Measurements from ENCODE around the gene TARDBP. TPM values are rescaled to one million over a fixed set of nuclear protein-coding genes. Genes with fewer than 3 reads are reported as not detected.
A peak's percentile ranks its signal among the peaks of the same experiment; 100 is the strongest.
"Not testable (repeated sequence)": the region's sequence is repeated elsewhere in the genome, so short reads cannot be mapped to it uniquely, and the experiment has no call there.

The TARDBP gene
- total and polyA plus RNA-seq, 5 donors from 2014 or later: 65.1 to 132 (median 79.3) TPM

- Mint-ChIP-seq H3K27ac (no peak overlapping the region), H3K4me1 (no peaks in the 10 kb centered on the region), H3K4me3 (no peak overlapping the region), H3K9me3 (peaks cover 0 to 1% (median 0%) of the 10 kb centered on the region in 7 donors), H3K36me3 (no peaks in the 10 kb centered on the region), H3K27me3 (peaks cover 14% of the 10 kb centered on the region)
- Histone ChIP-seq H3K36me3 (ENCODE audit: control insufficient read depth, insufficient read depth, low read length) (no peaks in the 10 kb centered on the region), H3K4me1 (ENCODE audit: control insufficient read depth, insufficient read depth, low read length, poor library complexity, severe bottlenecking) (no peaks in the 10 kb centered on the region), H3K4me3 (ENCODE audit: low read depth, low read length) (no peak overlapping the region), H3K27ac (ENCODE audit: insufficient read depth, low read length, poor library complexity, severe bottlenecking) (no peak overlapping the region), H3K27me3 (ENCODE audit: control insufficient read depth, insufficient read depth, low read length) (no peaks in the 10 kb centered on the region), H3K9me3 (ENCODE audit: control insufficient read depth in 2 of 2, low read length in 2 of 2) (no peaks in the 10 kb centered on the region)
- no peak for DNase-seq
- no peak for ATAC-seq (ENCODE audit: low read depth in 2 of 2)
These were observed 24.5 kb upstream of the TARDBP start for GRCh38 chr1:10987840-10988417.

GRCh38 chr1:10989095-10989494 lies 23.4 kb upstream of the TARDBP start:
- no peaks in the 10 kb centered on the region for H3K9me3 ChIP-seq (ENCODE audit: control insufficient read depth in 2 of 2, low read length in 2 of 2)
- Mint-ChIP-seq H3K36me3 (no peaks in the 10 kb centered on the region), H3K4me3 (no peak overlapping the region), H3K9me3 (peaks cover 0 to 1% (median 0%) of the 10 kb centered on the region in 7 donors), H3K27me3 (peaks cover 13% of the 10 kb centered on the region), H3K27ac (no peak overlapping the region), H3K4me1 (no peaks in the 10 kb centered on the region)
- no peaks in the 10 kb centered on the region for H3K36me3 ChIP-seq (ENCODE audit: control insufficient read depth, insufficient read depth, low read length)
- no peak for DNase-seq
- no peaks in the 10 kb centered on the region for H3K27me3 ChIP-seq (ENCODE audit: control insufficient read depth, insufficient read depth, low read length)
- no peak for ATAC-seq (ENCODE audit: low read depth in 2 of 2)
- no peak overlapping the region for H3K27ac ChIP-seq (ENCODE audit: insufficient read depth, low read length, poor library complexity, severe bottlenecking)
- H3K4me1 ChIP-seq (ENCODE audit: control insufficient read depth, insufficient read depth, low read length, poor library complexity, severe bottlenecking): no peaks in the 10 kb centered on the region
- no peak overlapping the region for H3K4me3 ChIP-seq (ENCODE audit: low read depth, low read length)

GRCh38 chr1:10989920-10990516 lies 22.4 kb upstream of the TARDBP start:
- not testable (repeated sequence) for H3K27me3 ChIP-seq (ENCODE audit: control insufficient read depth, insufficient read depth, low read length); H3K4me3 ChIP-seq (ENCODE audit: low read depth, low read length); ATAC-seq (ENCODE audit: low read depth in 2 of 2); H3K27ac ChIP-seq (ENCODE audit: insufficient read depth, low read length, poor library complexity, severe bottlenecking); H3K27me3 Mint-ChIP-seq; H3K9me3 ChIP-seq (ENCODE audit: control insufficient read depth in 2 of 2, low read length in 2 of 2); H3K27ac Mint-ChIP-seq; H3K36me3 ChIP-seq (ENCODE audit: control insufficient read depth, insufficient read depth, low read length); H3K36me3 Mint-ChIP-seq; H3K4me1 Mint-ChIP-seq; H3K4me3 Mint-ChIP-seq; H3K4me1 ChIP-seq (ENCODE audit: control insufficient read depth, insufficient read depth, low read length, poor library complexity, severe bottlenecking); DNase-seq; H3K9me3 Mint-ChIP-seq

GRCh38 chr1:10990828-10991227 lies 21.6 kb upstream of the TARDBP start:
- no peaks in the 10 kb centered on the region for H3K36me3 Mint-ChIP-seq
- Histone ChIP-seq H3K27ac (ENCODE audit: insufficient read depth, low read length, poor library complexity, severe bottlenecking) (no peak overlapping the region), H3K4me3 (ENCODE audit: low read depth, low read length) (no peak overlapping the region), H3K4me1 (ENCODE audit: control insufficient read depth, insufficient read depth, low read length, poor library complexity, severe bottlenecking) (no peaks in the 10 kb centered on the region), H3K27me3 (ENCODE audit: control insufficient read depth, insufficient read depth, low read length) (no peaks in the 10 kb centered on the region), H3K36me3 (ENCODE audit: control insufficient read depth, insufficient read depth, low read length) (no peaks in the 10 kb centered on the region), H3K9me3 (ENCODE audit: control insufficient read depth in 2 of 2, low read length in 2 of 2) (no peaks in the 10 kb centered on the region)
- peaks cover 0 to 1% (median 0%) of the 10 kb centered on the region in 7 donors for H3K9me3 Mint-ChIP-seq
- ATAC-seq (ENCODE audit: low read depth in 2 of 2): no peak
- H3K4me3 Mint-ChIP-seq: no peak overlapping the region
- H3K27me3 Mint-ChIP-seq: peaks cover 4% of the 10 kb centered on the region
- no peaks in the 10 kb centered on the region for H3K4me1 Mint-ChIP-seq
- no peak for DNase-seq
- H3K27ac Mint-ChIP-seq: no peak overlapping the region

- not testable (repeated sequence) for H3K36me3 ChIP-seq (ENCODE audit: control insufficient read depth, insufficient read depth, low read length); H3K27me3 ChIP-seq (ENCODE audit: control insufficient read depth, insufficient read depth, low read length); DNase-seq; H3K9me3 ChIP-seq (ENCODE audit: control insufficient read depth in 2 of 2, low read length in 2 of 2); ATAC-seq (ENCODE audit: low read depth in 2 of 2); H3K27ac ChIP-seq (ENCODE audit: insufficient read depth, low read length, poor library complexity, severe bottlenecking); H3K4me3 ChIP-seq (ENCODE audit: low read depth, low read length); H3K4me1 ChIP-seq (ENCODE audit: control insufficient read depth, insufficient read depth, low read length, poor library complexity, severe bottlenecking); H3K4me3 Mint-ChIP-seq; H3K9me3 Mint-ChIP-seq; H3K36me3 Mint-ChIP-seq; H3K27me3 Mint-ChIP-seq; H3K4me1 Mint-ChIP-seq
- H3K27ac Mint-ChIP-seq: peak overlapping the region in 1 of 3 donors; percentile 32
These were observed 20.4 kb upstream of the TARDBP start for GRCh38 chr1:10992004-10992403.

- Histone ChIP-seq H3K27ac (ENCODE audit: insufficient read depth, low read length, poor library complexity, severe bottlenecking) (no peak overlapping the region), H3K27me3 (ENCODE audit: control insufficient read depth, insufficient read depth, low read length) (no peaks in the 10 kb centered on the region), H3K4me1 (ENCODE audit: control insufficient read depth, insufficient read depth, low read length, poor library complexity, severe bottlenecking) (no peaks in the 10 kb centered on the region), H3K9me3 (ENCODE audit: control insufficient read depth in 2 of 2, low read length in 2 of 2) (no peaks in the 10 kb centered on the region), H3K4me3 (ENCODE audit: low read depth, low read length) (no peak overlapping the region), H3K36me3 (ENCODE audit: control insufficient read depth, insufficient read depth, low read length) (no peaks in the 10 kb centered on the region)
- Mint-ChIP-seq H3K36me3 (no peaks in the 10 kb centered on the region), H3K4me3 (no peak overlapping the region), H3K27me3 (no peaks in the 10 kb centered on the region), H3K4me1 (no peaks in the 10 kb centered on the region), H3K27ac (no peak overlapping the region), H3K9me3 (peaks cover 0 to 2% (median 0%) of the 10 kb centered on the region in 7 donors)
- DNase-seq: no peak
- no peak for ATAC-seq (ENCODE audit: low read depth in 2 of 2)
These were observed 19.6 kb upstream of the TARDBP start for GRCh38 chr1:10992864-10993263.

- Histone ChIP-seq H3K4me1 (ENCODE audit: control insufficient read depth, insufficient read depth, low read length, poor library complexity, severe bottlenecking) (no peaks in the 10 kb centered on the region), H3K27me3 (ENCODE audit: control insufficient read depth, insufficient read depth, low read length) (no peaks in the 10 kb centered on the region), H3K4me3 (ENCODE audit: low read depth, low read length) (no peak overlapping the region), H3K9me3 (ENCODE audit: control insufficient read depth in 2 of 2, low read length in 2 of 2) (peaks cover 4 to 7% of the 10 kb centered on the region in 2 experiments), H3K27ac (ENCODE audit: insufficient read depth, low read length, poor library complexity, severe bottlenecking) (no peak overlapping the region), H3K36me3 (ENCODE audit: control insufficient read depth, insufficient read depth, low read length) (no peaks in the 10 kb centered on the region)
- Mint-ChIP-seq H3K27me3 (peaks cover 4% of the 10 kb centered on the region), H3K9me3 (peaks cover 0 to 9% (median 4%) of the 10 kb centered on the region in 7 donors), H3K4me1 (no peaks in the 10 kb centered on the region), H3K27ac (no peak overlapping the region), H3K36me3 (no peaks in the 10 kb centered on the region), H3K4me3 (no peak overlapping the region)
- DNase-seq (no peak), ATAC-seq (ENCODE audit: low read depth in 2 of 2) (no peak)
These were observed 16.4 kb upstream of the TARDBP start for GRCh38 chr1:10996100-10996499.

- H3K36me3 ChIP-seq (ENCODE audit: control insufficient read depth, insufficient read depth, low read length): no peaks in the 10 kb centered on the region
These were observed 11.9 kb upstream of the TARDBP start for GRCh38 chr1:11000526-11000925.

More at GRCh38 chr1:11000526-11000925, 11.9 kb upstream of the TARDBP start:
- no peaks in the 10 kb centered on the region for H3K4me1 Mint-ChIP-seq
- H3K9me3 Mint-ChIP-seq: peaks cover 0 to 9% (median 4%) of the 10 kb centered on the region in 7 donors
- H3K9me3 ChIP-seq (ENCODE audit: control insufficient read depth in 2 of 2, low read length in 2 of 2): peaks cover 4 to 7% of the 10 kb centered on the region in 2 experiments
- no peak for ATAC-seq (ENCODE audit: low read depth in 2 of 2)
- H3K27me3 ChIP-seq (ENCODE audit: control insufficient read depth, insufficient read depth, low read length): no peaks in the 10 kb centered on the region
- H3K4me1 ChIP-seq (ENCODE audit: control insufficient read depth, insufficient read depth, low read length, poor library complexity, severe bottlenecking): no peaks in the 10 kb centered on the region
- no peak overlapping the region for H3K27ac ChIP-seq (ENCODE audit: insufficient read depth, low read length, poor library complexity, severe bottlenecking)
- H3K27ac Mint-ChIP-seq: no peak overlapping the region
- H3K27me3 Mint-ChIP-seq: peaks cover 4% of the 10 kb centered on the region
- no peak overlapping the region for H3K4me3 Mint-ChIP-seq
- no peak overlapping the region for H3K4me3 ChIP-seq (ENCODE audit: low read depth, low read length)
- H3K36me3 Mint-ChIP-seq: no peaks in the 10 kb centered on the region
- DNase-seq: no peak
